Measurements from ENCODE around the gene PGLYRP1.
A peak's percentile ranks its signal among the peaks of the same experiment; 100 is the strongest.

The PGLYRP1 gene

DNA sequence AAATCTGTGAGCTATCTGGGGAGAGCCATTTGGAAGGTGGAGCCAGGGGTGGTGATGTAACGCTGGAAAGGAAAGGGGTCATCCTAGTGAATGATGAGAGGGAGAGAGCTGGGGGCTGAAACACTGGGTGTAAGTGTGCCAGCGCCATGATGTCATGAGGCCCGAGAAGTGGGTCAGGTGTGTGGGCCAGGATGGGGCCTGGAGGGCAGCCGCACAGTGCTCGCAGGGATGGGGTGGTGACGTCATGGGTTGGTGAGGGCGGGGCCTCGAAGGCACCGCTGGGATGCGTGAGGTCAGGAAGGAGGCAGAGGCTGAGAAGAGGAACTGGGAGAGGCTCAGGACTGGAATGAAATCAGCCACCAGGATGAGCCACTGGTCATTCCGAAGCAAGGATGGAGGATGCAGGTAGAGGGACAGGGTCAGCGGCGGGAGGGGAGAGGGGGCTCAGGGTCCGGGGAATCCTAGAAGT, 23.2 kb downstream of the PGLYRP1 start:
- DNase-seq, result peak; percentile 34 to 52

DNA sequence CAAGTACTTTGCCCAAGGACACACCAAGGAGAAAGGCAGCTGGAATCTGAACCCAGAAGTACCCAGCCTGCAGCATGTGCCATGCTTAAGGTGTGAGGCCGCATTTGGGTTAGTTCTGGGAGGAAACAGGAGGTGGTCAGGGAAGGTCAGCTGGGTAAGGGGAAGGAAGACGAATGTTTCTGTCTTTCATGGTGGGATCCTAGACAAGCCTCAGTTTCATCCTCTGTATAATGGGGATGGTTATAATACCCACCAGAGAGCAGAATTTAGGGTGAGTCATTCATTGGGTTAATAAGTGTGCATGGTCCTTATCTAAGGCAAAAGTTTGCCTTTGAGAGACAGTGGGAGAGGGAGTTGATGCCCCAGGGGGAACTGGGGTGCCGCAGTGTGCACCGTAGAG, 24.0 kb downstream of the PGLYRP1 start:
- DNase-seq, result no peak

DNA sequence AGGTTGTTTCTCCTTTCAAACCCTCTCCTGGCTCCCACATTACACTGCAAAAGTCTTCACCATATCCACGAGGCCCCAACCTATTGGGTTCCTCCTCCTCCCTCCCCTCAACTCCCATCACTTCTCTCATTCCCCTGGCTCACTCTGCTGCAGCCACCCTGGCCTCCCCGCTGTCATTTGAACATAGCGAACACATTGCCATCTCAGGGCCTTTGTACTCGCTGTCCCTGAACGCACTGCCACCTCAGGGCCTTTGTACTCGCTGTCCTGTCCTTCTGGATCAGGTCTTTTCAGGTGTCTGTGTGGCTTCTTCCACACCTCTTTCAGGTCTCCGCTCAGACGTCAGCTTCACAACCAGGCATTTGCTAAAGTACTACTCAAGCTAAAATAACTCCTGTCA, 25.9 kb downstream of the PGLYRP1 start:
- DNase-seq, result no peak

DNA sequence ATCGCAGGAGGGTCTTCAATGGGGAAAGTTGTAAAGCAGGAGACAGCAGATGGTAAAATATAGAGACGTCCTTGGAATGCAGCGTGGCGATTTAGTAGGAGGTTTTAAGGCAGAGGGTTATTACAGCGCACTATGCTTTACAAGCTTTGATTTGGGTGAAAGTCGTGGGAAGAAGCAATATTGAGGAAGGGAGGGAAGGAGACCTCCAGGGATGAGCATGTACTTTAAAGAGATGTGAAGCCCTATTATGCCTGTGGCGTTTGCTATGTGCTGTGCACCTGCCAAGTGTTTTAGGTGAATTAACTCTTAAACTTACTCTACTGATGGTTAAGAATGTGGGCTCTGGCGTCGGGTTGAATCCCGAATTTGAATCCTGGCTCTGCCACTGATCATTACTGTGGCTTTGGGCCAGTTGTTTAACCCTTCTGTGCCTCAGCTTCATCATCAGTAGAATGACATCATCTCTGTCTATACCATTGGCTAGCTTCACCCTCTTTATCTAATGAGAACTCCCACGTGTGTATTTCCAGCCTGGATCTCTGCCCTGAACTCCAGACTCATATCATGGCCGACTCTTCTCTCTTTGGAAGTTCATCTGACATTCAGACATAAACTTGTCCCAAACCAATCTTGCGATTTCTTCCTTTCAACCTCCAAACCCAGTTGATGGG, 27.0 kb downstream of the PGLYRP1 start:
- no peak for DNase-seq

DNA sequence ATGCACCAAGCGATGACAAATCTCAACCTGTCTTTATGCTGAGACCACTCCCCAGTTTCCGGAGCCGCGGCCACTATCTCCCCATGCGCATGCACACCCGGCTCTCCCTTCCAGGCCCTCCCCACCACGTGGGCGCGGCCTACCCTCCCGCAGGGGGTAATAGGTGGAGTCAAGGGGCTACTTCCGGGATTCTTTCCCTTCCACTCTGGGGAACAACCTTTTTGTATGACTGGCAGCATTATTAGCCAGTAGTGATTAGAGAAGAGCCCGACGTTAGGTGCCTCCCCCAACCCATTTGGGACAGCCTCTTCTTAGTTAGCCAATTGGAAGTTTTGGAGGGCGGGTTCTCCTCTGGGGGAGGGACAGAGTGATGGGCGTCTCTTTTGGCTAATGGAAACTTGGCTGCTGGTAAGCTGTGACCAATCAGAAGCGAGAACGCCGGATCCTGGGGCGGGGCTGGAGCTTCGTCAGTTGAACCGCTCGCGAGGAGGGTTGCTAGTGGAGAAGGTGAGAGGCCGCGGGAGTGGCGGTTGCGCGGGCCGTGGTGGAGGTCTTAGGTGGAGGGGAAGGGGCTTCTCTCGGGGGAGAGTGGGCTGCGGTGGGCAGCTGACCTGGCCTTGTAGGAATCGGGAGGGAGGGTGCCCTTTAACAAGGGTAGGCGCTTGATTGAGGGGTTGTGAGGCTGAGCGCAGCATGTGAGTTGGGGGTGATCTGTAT, 27.7 kb downstream of the PGLYRP1 start, which contains the start of gene CCDC61:
CCDC61 (plus strand) TSS at position 470 of the 717 bp plus-strand sequence. CDS start 7,552 bp downstream, outside the sequence.
- DNase-seq, result peak; percentile 99 to 100

DNA sequence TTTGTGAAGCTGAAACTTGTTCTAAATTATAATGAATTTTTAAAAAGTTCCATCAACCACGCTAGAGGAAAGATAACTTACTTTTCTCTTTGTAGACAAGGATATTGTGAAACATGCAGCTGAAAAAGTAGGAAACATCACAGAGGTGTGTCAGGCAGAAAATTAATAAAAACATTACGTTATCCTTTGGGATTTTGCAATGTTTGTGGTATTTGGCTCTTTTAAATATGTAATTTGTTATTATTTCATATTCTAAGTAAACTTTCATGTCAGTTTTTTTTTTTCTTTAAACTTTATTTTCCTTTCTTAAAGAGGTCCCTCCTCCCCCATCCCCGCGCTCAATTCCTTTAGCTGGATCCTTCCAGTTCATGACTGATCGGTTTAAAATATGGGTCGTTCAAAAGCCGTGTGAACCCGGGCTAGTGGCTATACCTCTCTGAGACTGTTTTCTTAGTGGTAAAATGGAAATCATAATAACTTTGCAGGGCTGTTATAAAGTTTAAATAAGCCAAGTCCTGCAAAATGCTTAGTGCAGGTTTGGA, 28.3 kb downstream of the PGLYRP1 start:
- DNase-seq, result no peak

DNA sequence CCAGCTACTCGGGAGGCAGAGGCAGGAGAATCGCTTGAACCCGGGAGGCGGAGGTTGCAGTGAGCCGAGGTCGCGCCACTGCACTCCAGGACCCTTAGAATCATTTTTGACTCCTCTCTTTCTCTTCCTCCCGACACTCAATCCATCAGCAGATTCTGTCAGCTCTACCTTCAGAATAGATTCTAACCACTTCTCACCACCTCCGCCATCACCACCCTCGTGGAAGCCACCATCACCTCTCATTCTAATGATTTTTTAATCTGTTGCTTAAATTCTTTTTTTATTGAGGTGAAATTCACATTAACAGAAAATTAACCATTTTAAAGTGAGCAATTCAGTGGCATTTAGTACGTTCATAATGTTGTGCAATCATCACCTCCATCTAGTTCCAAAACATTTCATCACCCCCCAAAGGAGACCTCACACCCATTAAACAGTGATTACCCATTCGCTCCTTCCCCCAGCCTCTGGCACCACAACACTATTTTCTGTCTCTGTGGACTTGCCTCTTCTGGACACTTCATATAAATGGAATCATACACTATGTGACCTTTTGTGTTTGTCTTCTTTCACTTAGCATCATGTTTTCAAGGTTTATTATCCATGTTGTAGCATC, 32.6 kb downstream of the PGLYRP1 start:
- no peak for DNase-seq

DNA sequence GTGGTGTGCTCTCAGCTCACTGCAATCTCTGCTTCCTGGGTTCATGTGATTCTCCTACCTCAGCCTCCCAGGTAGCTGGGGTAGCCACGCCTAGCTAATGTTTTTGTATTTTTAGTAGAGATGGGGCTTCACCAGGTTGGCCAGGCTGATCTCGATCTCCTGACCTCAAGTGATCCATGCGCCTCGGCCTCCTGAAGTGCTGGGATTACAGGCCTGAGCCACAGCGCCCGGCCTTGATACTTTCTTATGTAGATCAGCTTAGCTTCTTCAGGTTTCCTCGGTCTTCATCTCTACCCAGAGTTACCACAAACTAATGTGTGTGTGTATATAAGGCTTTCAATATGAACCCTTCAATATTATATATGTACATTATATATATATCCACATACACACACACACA, 37.5 kb downstream of the PGLYRP1 start:
- no peak for DNase-seq

DNA sequence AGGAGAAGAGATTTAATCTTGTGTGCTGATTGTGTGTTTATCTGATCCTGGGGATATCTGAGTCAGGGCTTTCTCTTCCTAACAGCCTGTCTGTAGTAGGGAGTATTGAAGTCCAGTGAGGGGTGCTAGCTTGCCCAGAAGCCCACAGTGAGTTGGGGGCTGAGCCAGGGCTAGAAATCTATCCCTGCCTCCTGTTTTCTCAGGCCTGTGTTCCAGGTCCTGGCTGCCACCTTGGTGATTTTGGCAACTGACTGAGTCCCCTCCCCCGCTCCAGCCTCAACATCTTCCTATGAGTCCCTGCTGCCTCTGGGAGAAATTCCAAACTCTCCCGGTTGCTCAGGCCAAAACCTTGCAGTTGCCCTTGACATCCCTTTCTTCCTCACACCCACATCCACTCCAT, 41.5 kb downstream of the PGLYRP1 start:
- DNase-seq, result no peak

DNA sequence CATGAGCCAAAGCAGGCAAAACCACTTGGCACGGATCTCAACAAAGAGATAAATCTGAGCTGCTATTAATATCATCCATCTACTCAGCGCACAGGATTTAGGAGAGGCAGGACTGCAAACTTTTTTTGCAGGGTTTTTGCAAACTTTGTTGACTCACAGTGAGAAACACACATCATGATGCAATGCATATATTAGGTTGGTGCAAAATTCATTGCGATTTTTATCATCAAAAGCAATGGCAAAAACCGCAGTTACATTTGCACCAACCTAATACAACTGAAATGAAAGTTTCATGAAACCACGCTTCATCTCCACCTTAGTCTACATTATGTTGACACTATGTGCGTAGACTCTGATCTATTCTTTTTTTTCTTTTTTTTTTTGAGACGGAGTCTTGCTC, 44.7 kb downstream of the PGLYRP1 start:
- DNase-seq, result no peak

DNA sequence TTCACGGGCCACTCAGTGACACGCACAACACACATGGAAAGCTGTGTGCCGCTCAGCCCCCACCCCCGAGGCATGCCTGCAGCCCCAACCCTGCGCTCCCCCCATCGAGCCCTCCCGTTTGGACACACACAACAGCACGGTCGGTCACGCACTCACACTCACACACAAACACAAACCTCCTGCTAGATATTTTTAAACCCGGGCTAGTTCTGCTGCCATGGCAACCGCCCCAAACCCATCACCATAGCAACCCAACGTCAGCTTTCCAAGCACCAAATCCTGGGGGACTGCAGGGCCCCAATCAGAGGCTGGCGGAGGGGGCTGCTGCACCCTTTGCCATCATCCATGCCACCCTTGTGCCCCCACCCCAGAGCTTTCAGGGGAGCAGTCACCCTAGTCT, 46.7 kb downstream of the PGLYRP1 start:
- no peak for DNase-seq

DNA sequence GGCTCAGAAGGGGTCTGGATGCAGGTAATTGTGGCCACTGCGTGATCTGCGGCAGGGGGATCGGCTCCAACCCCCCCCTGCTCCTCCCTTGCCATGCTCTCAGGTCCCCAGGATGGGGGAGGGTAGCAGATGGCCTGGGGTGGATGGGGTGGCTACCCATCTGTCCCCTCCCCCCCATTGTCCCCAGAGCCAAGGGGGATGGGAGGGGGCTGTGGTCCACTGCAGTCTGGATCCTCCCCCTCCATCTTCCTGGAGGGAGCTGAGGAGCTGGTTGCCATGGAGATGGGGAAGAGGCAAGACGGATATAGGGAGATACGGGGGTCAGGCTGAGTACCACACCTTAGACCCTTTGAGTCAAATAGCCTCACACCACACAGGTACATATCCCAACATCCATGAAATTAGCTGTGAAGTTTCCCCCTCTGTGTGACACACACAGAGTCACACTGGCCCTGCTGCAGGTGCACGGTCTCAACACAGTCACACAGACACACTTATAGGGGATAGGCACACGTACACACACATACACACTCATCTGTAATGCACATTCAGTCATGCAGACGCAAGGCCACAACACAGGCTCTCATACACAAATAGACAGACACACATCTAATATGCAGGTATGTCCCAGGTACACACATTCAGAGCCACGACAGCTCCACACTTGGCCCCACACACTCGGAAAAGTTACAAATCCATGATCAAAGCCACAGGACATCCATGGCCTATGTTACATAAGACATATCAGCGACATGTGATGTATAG, 47.4 kb downstream of the PGLYRP1 start:
- no peak for DNase-seq

DNA sequence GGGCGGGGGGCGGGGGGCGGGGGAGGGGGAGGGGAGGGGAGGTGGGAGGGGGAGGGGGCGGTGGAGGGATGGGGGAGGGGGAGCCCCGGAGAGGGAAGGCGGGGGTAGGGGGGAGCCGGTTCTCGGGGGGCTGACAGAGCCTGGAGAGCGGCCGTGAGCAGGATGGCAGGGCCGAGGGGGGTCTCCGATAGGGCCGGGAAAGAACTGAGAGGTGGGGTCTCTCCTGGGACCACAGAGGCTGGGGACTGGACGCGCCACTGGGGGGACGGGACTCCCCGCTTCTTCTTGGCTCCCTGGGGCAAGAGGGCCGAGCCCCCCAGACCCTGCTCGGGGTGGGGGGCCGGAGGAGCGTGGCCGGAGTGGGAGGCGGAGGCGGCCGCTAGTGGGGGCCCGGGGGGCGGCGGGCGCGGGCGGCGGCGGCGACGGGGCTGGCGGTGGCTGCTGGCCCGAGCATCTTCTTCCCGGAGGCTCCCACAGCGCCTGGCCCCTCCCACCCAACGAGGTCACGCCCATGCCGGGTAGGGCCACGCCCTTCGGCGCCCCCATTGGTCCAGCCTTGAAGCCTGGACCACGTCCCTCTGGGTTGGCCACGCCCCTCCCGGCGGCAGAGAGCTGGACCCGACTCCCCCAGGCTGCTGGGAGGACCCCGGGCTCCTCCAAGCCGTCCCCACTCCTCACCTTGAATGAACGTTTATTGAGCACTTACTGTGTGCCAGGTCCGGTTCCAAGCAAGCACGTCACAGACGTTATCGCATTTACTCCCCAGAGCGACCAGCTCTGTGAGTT, 49.1 kb downstream of the PGLYRP1 start, which contains the start of gene NOVA2:
NOVA2 (minus strand) TSS at position 313 of the 786 bp plus-strand sequence. CDS start 514 bp downstream, outside the sequence.
- DNase-seq, result peak in 1 of 2 donors; percentile 48

DNA sequence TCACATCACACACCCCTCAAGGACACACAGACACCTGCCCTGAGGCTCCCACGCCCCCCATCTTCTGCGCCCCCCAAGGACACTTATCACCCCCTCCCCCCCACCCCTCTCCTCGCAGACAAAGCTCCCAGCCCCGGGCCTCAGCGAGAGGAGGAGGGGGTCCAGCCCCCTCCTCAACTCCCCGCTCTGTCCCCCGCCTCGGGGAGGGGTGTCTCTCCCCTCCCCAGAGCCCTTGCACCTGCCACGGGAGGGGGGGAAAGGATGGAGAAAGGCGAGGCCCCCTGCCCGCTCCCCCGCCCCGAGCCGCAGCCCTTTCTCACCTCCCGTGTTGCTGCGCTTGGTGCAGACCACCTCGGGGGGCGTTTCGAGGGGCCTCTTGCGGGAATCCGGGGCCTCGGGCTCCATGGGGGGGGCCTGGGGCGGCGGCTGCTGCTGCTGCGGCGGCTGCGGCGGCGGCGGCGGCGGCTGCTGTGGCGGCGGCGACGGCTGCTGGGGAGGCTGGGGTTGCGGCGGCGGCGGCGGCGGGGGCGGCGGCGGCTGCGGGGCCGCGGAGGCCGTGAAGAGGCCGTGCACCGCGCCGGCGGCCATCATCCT, 49.8 kb downstream of the PGLYRP1 start:
- no peak for DNase-seq

DNA sequence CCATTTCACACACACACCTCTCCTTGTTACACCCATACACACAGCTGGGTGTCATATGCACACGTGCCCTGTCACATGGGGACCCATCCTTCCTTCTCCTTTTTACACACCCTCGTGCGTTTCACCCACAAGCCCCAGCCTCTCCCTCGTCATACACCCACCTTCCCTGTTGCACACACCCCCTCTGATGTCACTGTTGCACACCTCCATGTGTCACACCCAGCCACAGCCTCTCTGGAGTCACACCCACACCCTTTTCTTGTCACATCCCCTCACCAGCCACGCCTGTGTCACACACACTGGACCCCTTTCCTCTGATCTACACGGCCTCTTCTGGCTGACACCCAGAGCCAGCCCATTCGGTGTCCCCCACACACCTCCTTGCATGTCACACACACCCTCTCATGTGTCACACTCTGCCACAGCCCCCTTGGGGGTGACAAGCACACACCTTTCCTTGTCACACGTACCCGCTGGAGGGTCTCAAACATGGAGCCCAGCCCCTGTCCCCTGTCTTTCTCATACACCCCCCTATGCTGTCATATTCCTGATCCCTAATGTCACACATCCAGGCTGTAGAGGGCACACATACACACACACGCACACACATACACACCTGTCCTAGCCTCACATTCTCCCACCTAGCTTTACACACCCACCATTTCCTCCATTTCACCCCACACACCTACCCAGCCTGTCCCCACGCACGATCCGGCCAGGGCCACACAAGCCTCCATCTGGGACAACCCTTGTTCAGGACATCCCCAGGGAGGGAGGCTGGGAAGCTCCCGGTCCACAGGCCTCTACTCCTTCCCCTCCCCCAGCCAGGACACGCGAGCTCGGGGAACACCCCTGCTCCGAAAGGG, 50.5 kb downstream of the PGLYRP1 start:
- DNase-seq, result peak; percentile 31 to 44

DNA sequence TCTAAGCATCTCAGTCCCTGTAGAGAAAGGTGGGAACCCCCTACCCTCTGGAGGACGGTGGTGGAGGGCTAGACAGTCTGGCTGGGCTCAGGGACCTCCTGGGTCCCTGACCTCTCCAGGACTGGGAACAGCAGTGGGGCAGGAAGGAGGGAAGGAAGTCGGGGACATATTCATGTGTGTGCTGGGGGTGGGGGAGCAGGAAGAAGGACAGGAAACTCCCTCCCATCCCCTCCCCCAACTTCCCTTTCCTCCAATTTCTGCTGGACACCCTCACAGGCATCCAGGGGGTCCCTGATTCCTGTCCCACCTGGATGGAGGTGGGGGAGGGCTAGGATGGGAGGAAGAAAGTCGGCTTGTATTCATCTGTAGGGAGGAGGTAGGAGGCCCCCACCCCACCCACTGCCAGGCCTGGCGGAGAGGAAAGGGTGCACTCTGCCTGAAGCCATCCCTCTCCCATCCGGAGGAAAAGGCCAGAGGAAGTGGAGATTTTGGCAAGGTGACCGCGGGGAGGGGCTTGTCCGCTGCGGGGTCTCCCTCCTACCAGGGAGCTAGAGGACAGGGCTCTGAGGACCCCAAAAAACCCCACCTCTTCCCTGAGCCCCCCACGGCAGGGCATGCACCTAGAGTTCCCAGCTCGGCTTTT, 51.5 kb downstream of the PGLYRP1 start:
- DNase-seq, result no peak

DNA sequence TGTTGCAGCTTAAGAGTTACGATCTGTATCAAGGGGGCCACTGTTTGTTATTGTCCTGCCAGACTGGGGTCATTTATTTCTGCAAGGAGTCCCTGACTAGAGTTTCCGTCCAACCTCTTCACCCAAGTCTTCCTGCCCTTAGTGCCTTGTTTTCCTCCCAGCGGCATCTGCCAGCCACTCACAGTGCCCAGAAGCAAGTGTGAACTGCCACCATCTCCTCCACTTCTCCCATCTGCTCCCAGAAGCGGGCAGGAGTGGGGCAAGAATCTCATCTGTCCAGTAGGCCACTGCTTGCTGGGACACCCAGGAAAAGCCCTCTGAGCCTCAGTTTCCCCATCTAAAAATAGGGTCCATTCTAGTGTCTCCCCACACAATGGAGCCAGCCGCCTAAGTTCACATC, 53.2 kb downstream of the PGLYRP1 start:
- DNase-seq, result no peak

All from inflammatory macrophage treated with lipopolysaccharide for 1 hour (primary cell).